ENCODE data around the gene CPNE4. TPM values are rescaled to one million over a fixed set of nuclear protein-coding genes. Genes with fewer than 3 reads are reported as not detected.
A peak's percentile ranks its signal among the peaks of the same experiment; 100 is the strongest.
"Not testable (repeated sequence)": the region's sequence is repeated elsewhere in the genome, so short reads cannot be mapped to it uniquely, and the experiment has no call there.

CPNE4 gene
- total and polyA plus RNA-seq, 8 donors: 0.14 to 1.7 (median 0.66) TPM

- intact Hi-C loops (cut with DNase I): no loop called here
- no peak for TF ChIP-seq CTCF (IDR thresholded peaks at IDR 0.05)
- WGBS, 2 donors: 54 to 77% methylated on average over 1 of the region's 1 CpG
- DNase-seq: no peak
- Histone ChIP-seq H3K27me3 (no peaks in the 10 kb centered on the region), H3K9me3 (no peaks in the 10 kb centered on the region), H3K27ac (no peak overlapping the region), H3K36me3 (no peaks in the 10 kb centered on the region), H3K4me1 (no peaks in the 10 kb centered on the region), H3K4me3 (no peak overlapping the region)
- ATAC-seq: no peak
- no peak for FAIRE-seq
These were observed 12.4 kb upstream of the CPNE4 start for GRCh38 chr3:132047209-132047608.

GRCh38 chr3:132044874-132045273, 10.1 kb upstream of the CPNE4 start:
- intact Hi-C loops (cut with DNase I); H3K4me3 ChIP-seq; H3K9me3 ChIP-seq; DNase-seq; H3K36me3 ChIP-seq; ATAC-seq; H3K27ac ChIP-seq; FAIRE-seq; H3K4me1 ChIP-seq; H3K27me3 ChIP-seq: not testable (repeated sequence)
- 73 to 75% methylated on average over 1 of the region's 2 CpGs for WGBS, 2 donors

GRCh38 chr3:132042681-132043080, 7.9 kb upstream of the CPNE4 start:
- no peaks in the 10 kb centered on the region for H3K9me3 ChIP-seq
- no peak for TF ChIP-seq CTCF (IDR thresholded peaks at IDR 0.05)
- no peaks in the 10 kb centered on the region for H3K4me1 ChIP-seq
- intact Hi-C loops (cut with DNase I): no loop called here
- H3K36me3 ChIP-seq: no peaks in the 10 kb centered on the region
- no peak overlapping the region for H3K4me3 ChIP-seq
- FAIRE-seq (no peak), ATAC-seq (no peak), DNase-seq (no peak)
- H3K27ac ChIP-seq: no peak overlapping the region
- H3K27me3 ChIP-seq: peaks cover 0 to 2% (median 0%) of the 10 kb centered on the region in 4 donors

GRCh38 chr3:132038198-132038825, 3.5 kb upstream of the CPNE4 start:
- ATAC-seq: peak in 2 of 4 donors; percentile 31 to 44
- intact Hi-C loops (cut with DNase I): loop anchor here in 1 of 3 donors (10.0 kb wide), 1 partner anchor 244 kb away; no protein-coding TSS in a partner anchor
- no peak for FAIRE-seq

GRCh38 chr3:132037581-132037980, 2.8 kb upstream of the CPNE4 start:
- H3K4me3 ChIP-seq: no peak overlapping the region
- H3K9me3 ChIP-seq: no peaks in the 10 kb centered on the region
- H3K36me3 ChIP-seq: no peaks in the 10 kb centered on the region
- DNase-seq: no peak
- H3K4me1 ChIP-seq: no peaks in the 10 kb centered on the region
- no peak for ATAC-seq
- H3K27ac ChIP-seq: no peak overlapping the region
- no peak for FAIRE-seq
- no peak for TF ChIP-seq CTCF (IDR thresholded peaks at IDR 0.05)
- H3K27me3 ChIP-seq: peaks cover 0 to 34% (median 8%) of the 10 kb centered on the region in 4 donors
- WGBS, 2 donors: 26% methylated on average over 3 of the region's 3 CpGs
- intact Hi-C loops (cut with DNase I): loop anchor here in 1 of 3 donors (10.0 kb wide), 1 partner anchor 243 kb away; no protein-coding TSS in a partner anchor

More at GRCh38 chr3:132038198-132038825, 3.5 kb upstream of the CPNE4 start:
- WGBS, 2 donors: 3 to 9% methylated on average over 1 of the region's 1 CpG
- H3K4me3 ChIP-seq: no peak overlapping the region
- H3K27ac ChIP-seq: no peak overlapping the region
- no peaks in the 10 kb centered on the region for H3K9me3 ChIP-seq
- H3K4me1 ChIP-seq: no peaks in the 10 kb centered on the region
- peaks cover 0 to 30% (median 8%) of the 10 kb centered on the region in 4 donors for H3K27me3 ChIP-seq
- peak in 3 of 4 donors; percentile 18 to 38 (median 37) for TF ChIP-seq CTCF (IDR thresholded peaks at IDR 0.05)
- DNase-seq: no peak
- no peaks in the 10 kb centered on the region for H3K36me3 ChIP-seq
